SK-N-SH treated with all-trans-retinoic acid at 6 μM for 48 hours (cell line): ENCODE measurements around the gene LYPD1.

ENCODE experiments used
- ATAC-seq: fragments of 200-7000 bp; cut with Tn5 transposase; 3 replicates; pipeline ENCODE4 v1.9.1; 2020; ENCODE audit warnings: mild to moderate bottlenecking, moderate library complexity
- ARNTL ChIP-seq: fragments of 450-650 bp; formaldehyde crosslinking; IDR thresholded peaks from 2 replicates; pipeline ENCODE4 v1.5.0; 2020; ENCODE audit warnings: low read depth, mild to moderate bottlenecking, moderate library complexity, borderline replicate concordance
- BACH2 ChIP-seq: fragments of 250-450 bp; sonication (Bioruptor Pico); IDR thresholded peaks from 2 replicates; pipeline ENCODE4 v1.9.0; 2021; ENCODE audit warnings: mild to moderate bottlenecking, borderline replicate concordance
- CSDC2 ChIP-seq: fragments of 250-450 bp; sonication (Bioruptor Pico); IDR thresholded peaks from 2 replicates; pipeline ENCODE4 v1.5.0; 2020; ENCODE audit warnings: mild to moderate bottlenecking, moderate library complexity
- ESRRG ChIP-seq: fragments of 250-450 bp; sonication (Bioruptor Pico); IDR thresholded peaks from 2 replicates; pipeline ENCODE4 v1.6.1; 2021; ENCODE audit warnings: mild to moderate bottlenecking
- ISL1 ChIP-seq: fragments of 250-450 bp; sonication (Bioruptor Pico); IDR thresholded peaks from 2 replicates; pipeline ENCODE4 v2.1.2; 2022; ENCODE audit warnings: mild to moderate bottlenecking, moderate library complexity
- OSR1 ChIP-seq: fragments of 250-450 bp; sonication (Bioruptor Pico); IDR thresholded peaks from 2 replicates; pipeline ENCODE4 v1.8.0; 2022; ENCODE audit warnings: moderate library complexity, mild to moderate bottlenecking, inconsistent platforms
- PPARA ChIP-seq: fragments of 250-450 bp; sonication (Bioruptor Pico); IDR thresholded peaks from 2 replicates; pipeline ENCODE4 v1.5.0; 2020; ENCODE audit warnings: mild to moderate bottlenecking, borderline replicate concordance
- SNAI2 ChIP-seq: fragments of 250-450 bp; sonication (Bioruptor Pico); IDR thresholded peaks from 2 replicates; pipeline ENCODE4 v1.5.0; 2020; ENCODE audit warnings: mild to moderate bottlenecking, moderate library complexity
- TCF4 ChIP-seq: fragments of 250-450 bp; sonication (Bioruptor Pico); IDR thresholded peaks from 2 replicates; pipeline ENCODE4 v1.8.0; 2021; ENCODE audit warnings: mild to moderate bottlenecking, moderate library complexity, borderline replicate concordance
- TOX ChIP-seq: fragments of 250-450 bp; sonication (Bioruptor Pico); IDR thresholded peaks from 2 replicates; pipeline ENCODE4 v1.8.0; 2021; ENCODE audit warnings: mild to moderate bottlenecking, moderate library complexity, borderline replicate concordance
- ZC3H10 ChIP-seq: fragments of 250-450 bp; sonication (Bioruptor Pico); IDR thresholded peaks from 2 replicates; pipeline ENCODE4 v1.5.1; 2021; ENCODE audit warnings: mild to moderate bottlenecking, moderate library complexity
- ZFP3 ChIP-seq: fragments of 250-450 bp; sonication (Bioruptor Pico); IDR thresholded peaks from 2 replicates; pipeline ENCODE4 v1.5.0; 2020; ENCODE audit warnings: mild to moderate bottlenecking, moderate library complexity
- ZFP30 ChIP-seq: fragments of 450-650 bp; formaldehyde crosslinking; IDR thresholded peaks from 2 replicates; pipeline ENCODE4 v1.5.0; 2022; ENCODE audit warnings: mild to moderate bottlenecking, moderate library complexity
- ZNF565 ChIP-seq: fragments of 450-650 bp; formaldehyde crosslinking; conservative IDR thresholded peaks from 2 replicates; pipeline ENCODE4 v1.5.0; 2020; ENCODE audit warnings: low read depth, mild to moderate bottlenecking, moderate library complexity
- ZNF70 ChIP-seq: fragments of 450-650 bp; formaldehyde crosslinking; IDR thresholded peaks from 2 replicates; pipeline ENCODE4 v1.5.0; 2020; ENCODE audit warnings: mild to moderate bottlenecking, moderate library complexity
- ZNF8 ChIP-seq: fragments of 450-650 bp; formaldehyde crosslinking; IDR thresholded peaks from 2 replicates; pipeline ENCODE4 v1.5.0; 2020; ENCODE audit warnings: mild to moderate bottlenecking, moderate library complexity
- TF ChIP-seq, protein P1 (sequence below): fragments of 250-450 bp; sonication (Bioruptor Pico); IDR thresholded peaks from 2 replicates; pipeline ENCODE4 v1.5.0; 2020; ENCODE audit warnings: mild to moderate bottlenecking, moderate library complexity
- TF ChIP-seq, protein P2 (sequence below): fragments of 250-450 bp; sonication (Bioruptor Pico); IDR thresholded peaks from 2 replicates; pipeline ENCODE4 v1.5.1; 2021; ENCODE audit warnings: mild to moderate bottlenecking, moderate library complexity
- TF ChIP-seq, protein P3 (sequence below): fragments of 250-450 bp; sonication (Bioruptor Pico); IDR thresholded peaks from 2 replicates; pipeline ENCODE4 v1.8.0; 2021; ENCODE audit warnings: low read depth, mild to moderate bottlenecking, moderate library complexity, borderline replicate concordance
- TF ChIP-seq, protein P4 (sequence below): fragments of 250-450 bp; sonication (Bioruptor Pico); IDR thresholded peaks from 2 replicates; pipeline ENCODE4 v1.5.1; 2020; ENCODE audit warnings: low read depth, mild to moderate bottlenecking, moderate library complexity

LYPD1 gene

DNA sequence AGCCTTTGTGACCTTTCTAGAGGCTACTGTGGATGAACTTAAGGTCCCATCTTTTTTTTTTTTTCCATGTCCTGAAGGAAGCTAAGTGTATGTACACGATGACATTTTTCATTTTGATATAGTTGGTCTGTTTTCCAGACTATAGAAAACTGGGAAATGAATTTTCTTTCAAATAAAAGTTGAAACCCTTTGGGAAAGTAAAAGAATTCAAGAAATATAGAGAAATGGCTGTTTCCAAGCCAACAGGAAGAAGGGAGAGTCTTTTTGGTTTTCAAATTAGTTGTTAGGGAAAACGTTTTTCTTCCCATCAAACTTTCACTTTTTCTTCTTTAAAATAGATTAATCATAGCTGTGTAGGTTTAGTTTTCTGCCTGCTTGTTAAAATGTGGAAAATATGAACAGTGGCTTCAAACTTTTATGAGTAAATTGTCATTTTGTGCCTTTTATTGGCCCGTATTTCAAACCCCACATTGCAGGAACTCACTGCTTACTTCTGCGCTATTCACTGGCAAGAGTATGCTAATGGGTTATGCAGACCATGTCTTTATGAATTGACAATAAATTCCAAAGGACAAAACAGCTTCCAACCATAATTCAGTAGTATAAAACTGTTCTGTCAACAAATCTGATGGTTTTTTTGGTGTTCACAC is 27.7 kb upstream of the LYPD1 start:
- TF ChIP-seq, protein P1, sequence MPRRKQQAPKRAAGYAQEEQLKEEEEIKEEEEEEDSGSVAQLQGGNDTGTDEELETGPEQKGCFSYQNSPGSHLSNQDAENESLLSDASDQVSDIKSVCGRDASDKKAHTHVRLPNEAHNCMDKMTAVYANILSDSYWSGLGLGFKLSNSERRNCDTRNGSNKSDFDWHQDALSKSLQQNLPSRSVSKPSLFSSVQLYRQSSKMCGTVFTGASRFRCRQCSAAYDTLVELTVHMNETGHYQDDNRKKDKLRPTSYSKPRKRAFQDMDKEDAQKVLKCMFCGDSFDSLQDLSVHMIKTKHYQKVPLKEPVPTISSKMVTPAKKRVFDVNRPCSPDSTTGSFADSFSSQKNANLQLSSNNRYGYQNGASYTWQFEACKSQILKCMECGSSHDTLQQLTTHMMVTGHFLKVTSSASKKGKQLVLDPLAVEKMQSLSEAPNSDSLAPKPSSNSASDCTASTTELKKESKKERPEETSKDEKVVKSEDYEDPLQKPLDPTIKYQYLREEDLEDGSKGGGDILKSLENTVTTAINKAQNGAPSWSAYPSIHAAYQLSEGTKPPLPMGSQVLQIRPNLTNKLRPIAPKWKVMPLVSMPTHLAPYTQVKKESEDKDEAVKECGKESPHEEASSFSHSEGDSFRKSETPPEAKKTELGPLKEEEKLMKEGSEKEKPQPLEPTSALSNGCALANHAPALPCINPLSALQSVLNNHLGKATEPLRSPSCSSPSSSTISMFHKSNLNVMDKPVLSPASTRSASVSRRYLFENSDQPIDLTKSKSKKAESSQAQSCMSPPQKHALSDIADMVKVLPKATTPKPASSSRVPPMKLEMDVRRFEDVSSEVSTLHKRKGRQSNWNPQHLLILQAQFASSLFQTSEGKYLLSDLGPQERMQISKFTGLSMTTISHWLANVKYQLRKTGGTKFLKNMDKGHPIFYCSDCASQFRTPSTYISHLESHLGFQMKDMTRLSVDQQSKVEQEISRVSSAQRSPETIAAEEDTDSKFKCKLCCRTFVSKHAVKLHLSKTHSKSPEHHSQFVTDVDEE (CRISPR knock-in tag): no peak
- TF ChIP-seq BACH2 (CRISPR knock-in tag): no peak
- no peak for TF ChIP-seq OSR1 (CRISPR knock-in tag)
- TF ChIP-seq TCF4: no peak
- TF ChIP-seq, protein P2, sequence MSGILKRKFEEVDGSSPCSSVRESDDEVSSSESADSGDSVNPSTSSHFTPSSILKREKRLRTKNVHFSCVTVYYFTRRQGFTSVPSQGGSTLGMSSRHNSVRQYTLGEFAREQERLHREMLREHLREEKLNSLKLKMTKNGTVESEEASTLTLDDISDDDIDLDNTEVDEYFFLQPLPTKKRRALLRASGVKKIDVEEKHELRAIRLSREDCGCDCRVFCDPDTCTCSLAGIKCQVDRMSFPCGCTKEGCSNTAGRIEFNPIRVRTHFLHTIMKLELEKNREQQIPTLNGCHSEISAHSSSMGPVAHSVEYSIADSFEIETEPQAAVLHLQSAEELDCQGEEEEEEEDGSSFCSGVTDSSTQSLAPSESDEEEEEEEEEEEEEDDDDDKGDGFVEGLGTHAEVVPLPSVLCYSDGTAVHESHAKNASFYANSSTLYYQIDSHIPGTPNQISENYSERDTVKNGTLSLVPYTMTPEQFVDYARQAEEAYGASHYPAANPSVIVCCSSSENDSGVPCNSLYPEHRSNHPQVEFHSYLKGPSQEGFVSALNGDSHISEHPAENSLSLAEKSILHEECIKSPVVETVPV (CRISPR knock-in tag): no peak
- TF ChIP-seq, protein P3, sequence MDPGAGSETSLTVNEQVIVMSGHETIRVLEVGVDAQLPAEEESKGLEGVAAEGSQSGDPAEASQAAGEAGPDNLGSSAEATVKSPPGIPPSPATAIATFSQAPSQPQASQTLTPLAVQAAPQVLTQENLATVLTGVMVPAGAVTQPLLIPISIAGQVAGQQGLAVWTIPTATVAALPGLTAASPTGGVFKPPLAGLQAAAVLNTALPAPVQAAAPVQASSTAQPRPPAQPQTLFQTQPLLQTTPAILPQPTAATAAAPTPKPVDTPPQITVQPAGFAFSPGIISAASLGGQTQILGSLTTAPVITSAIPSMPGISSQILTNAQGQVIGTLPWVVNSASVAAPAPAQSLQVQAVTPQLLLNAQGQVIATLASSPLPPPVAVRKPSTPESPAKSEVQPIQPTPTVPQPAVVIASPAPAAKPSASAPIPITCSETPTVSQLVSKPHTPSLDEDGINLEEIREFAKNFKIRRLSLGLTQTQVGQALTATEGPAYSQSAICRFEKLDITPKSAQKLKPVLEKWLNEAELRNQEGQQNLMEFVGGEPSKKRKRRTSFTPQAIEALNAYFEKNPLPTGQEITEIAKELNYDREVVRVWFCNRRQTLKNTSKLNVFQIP (CRISPR knock-in tag): no peak
- TF ChIP-seq ISL1: no peak
- no peak for TF ChIP-seq CSDC2 (CRISPR knock-in tag)
- no peak for TF ChIP-seq ZFP3
- no peak for TF ChIP-seq ZC3H10
- TF ChIP-seq ESRRG (CRISPR knock-in tag): no peak
- no peak for TF ChIP-seq ZNF565 (CRISPR knock-in tag)
- no peak for TF ChIP-seq ZNF8 (CRISPR knock-in tag)
- no peak for TF ChIP-seq SNAI2 (CRISPR knock-in tag)
- TF ChIP-seq, protein P4, sequence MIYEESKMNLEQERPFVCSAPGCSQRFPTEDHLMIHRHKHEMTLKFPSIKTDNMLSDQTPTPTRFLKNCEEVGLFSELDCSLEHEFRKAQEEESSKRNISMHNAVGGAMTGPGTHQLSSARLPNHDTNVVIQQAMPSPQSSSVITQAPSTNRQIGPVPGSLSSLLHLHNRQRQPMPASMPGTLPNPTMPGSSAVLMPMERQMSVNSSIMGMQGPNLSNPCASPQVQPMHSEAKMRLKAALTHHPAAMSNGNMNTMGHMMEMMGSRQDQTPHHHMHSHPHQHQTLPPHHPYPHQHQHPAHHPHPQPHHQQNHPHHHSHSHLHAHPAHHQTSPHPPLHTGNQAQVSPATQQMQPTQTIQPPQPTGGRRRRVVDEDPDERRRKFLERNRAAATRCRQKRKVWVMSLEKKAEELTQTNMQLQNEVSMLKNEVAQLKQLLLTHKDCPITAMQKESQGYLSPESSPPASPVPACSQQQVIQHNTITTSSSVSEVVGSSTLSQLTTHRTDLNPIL: no peak
- no peak for TF ChIP-seq TOX
- TF ChIP-seq ZFP30: no peak
- TF ChIP-seq ARNTL (CRISPR knock-in tag): no peak
- TF ChIP-seq PPARA (CRISPR knock-in tag): no peak
- TF ChIP-seq ZNF70: no peak
- ATAC-seq: no peak

DNA sequence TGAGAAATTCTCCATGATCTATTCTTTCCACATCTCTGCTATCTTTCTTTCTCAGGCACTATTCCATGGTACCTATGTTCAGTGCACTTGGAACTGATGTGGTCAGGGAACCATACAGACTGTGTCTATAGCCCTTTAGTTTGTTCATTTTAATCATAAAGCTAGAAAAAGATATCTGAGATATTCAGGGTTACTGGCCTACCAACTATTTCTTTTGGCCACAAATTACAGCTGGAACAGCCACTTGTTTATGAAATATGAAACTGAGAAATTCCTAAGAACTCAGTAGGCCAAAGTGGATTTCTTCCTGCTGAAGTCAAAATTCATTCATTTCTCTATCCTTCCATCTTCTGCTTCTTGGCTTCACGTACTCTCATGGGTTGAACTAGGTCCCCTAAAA is 22.8 kb upstream of the LYPD1 start:
- TF ChIP-seq ZC3H10: no peak
- ATAC-seq: no peak

DNA sequence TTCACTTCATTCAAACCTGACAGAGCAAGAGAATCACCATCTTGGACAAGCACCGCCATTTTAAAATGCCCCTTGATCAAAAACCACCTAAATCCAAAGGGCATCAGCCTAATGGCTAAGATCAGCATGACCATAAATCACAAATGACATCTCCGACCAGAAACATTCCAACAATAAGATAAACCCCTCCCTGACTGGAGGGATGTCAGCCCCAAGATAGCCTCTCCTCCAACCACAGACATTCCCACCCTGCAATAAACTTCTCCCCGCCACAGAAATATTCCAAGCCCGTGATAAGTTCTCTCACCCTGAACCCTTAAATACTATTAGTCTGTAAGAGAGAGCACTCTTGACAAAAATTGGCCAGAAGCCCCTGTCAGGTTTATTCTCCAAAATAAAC is 21.6 kb upstream of the LYPD1 start:
- ATAC-seq: no peak
- TF ChIP-seq ISL1: no peak
- TF ChIP-seq OSR1 (CRISPR knock-in tag): no peak
- TF ChIP-seq, protein P2 (CRISPR knock-in tag): no peak
- TF ChIP-seq ESRRG (CRISPR knock-in tag): no peak
- no peak for TF ChIP-seq TCF4
- TF ChIP-seq ZFP30: no peak
- TF ChIP-seq ZNF70: no peak
- no peak for TF ChIP-seq ARNTL (CRISPR knock-in tag)
- TF ChIP-seq, protein P3 (CRISPR knock-in tag): no peak
- TF ChIP-seq SNAI2 (CRISPR knock-in tag): no peak
